CD8-positive, alpha-beta memory T cell (primary cell): ENCODE measurements around the gene FRMD7. TPM values are rescaled to one million over a fixed set of nuclear protein-coding genes. Genes with fewer than 3 reads are reported as not detected.

Source experiments
- CTCF ChIA-PET: fragments of 350-600 bp; sonication (Branson Sonifier 250); formaldehyde crosslinking; loops from one replicate; lab custom pipeline; 2021; ENCODE audit warnings: antibody characterized with exemption; lab: Charles Lee
- POLR2A ChIA-PET: fragments of 350-600 bp; sonication (Branson Sonifier 250); formaldehyde crosslinking; loops from one replicate; lab custom pipeline; 2021; ENCODE audit warnings: antibody characterized with exemption; lab: Charles Lee
- DNase-seq, 5 donors: peaks; one replicate each; pipeline versions ENCODE4 v3.0.0 to v3.0.0-alpha.2; 2020 to 2022; ENCODE audit warnings: mixed read lengths in 1 of 5
- H3K27ac ChIP-seq: one replicate; pipeline ENCODE4 v1.7.0; 2013; ENCODE audit warnings: low read depth, mild to moderate bottlenecking, low read length, moderate library complexity
- H3K27me3 ChIP-seq: 2 replicates; pipeline ENCODE4 v1.7.0; 2013; ENCODE audit warnings: low read length, mild to moderate bottlenecking; ENCODE audit not compliant: insufficient read depth, poor library complexity, severe bottlenecking
- H3K36me3 ChIP-seq: 2 replicates; pipeline ENCODE4 v1.7.0; 2013; ENCODE audit warnings: mild to moderate bottlenecking, low read length, moderate library complexity; ENCODE audit not compliant: insufficient read depth
- H3K4me1 ChIP-seq: 2 replicates; pipeline ENCODE4 v1.7.0; 2013; ENCODE audit warnings: mild to moderate bottlenecking, low read length, moderate library complexity; ENCODE audit not compliant: insufficient read depth
- H3K4me3 ChIP-seq: 2 replicates; pipeline ENCODE4 v1.7.0; 2013; ENCODE audit warnings: mild to moderate bottlenecking, low read length
- H3K9me3 ChIP-seq: 2 replicates; pipeline ENCODE4 v1.7.0; 2013; ENCODE audit warnings: mild to moderate bottlenecking, low read length
- H3K27ac Mint-ChIP-seq, 8 donors: one replicate each; pipeline ENCODE4 v1.8.0; 2020 to 2021; ENCODE audit warnings: mixed read lengths in 8 of 8, mild to moderate bottlenecking in 6 of 8, inconsistent platforms in 3 of 8, moderate library complexity in 3 of 8
- H3K27me3 Mint-ChIP-seq, 2 donors: one replicate each; pipeline ENCODE4 v1.8.0; 2020 to 2021; ENCODE audit warnings: mixed read lengths in 2 of 2, mild to moderate bottlenecking in 1 of 2, moderate library complexity in 1 of 2
- H3K36me3 Mint-ChIP-seq, 3 donors: one replicate each; pipeline ENCODE4 v1.8.0; 2020 to 2021; ENCODE audit warnings: mixed read lengths in 3 of 3, inconsistent platforms in 1 of 3, mild to moderate bottlenecking in 1 of 3
- H3K4me1 Mint-ChIP-seq, 3 donors: one replicate each; pipeline ENCODE4 v1.8.0; 2020 to 2021; ENCODE audit warnings: mixed read lengths in 3 of 3, inconsistent platforms in 1 of 3, mild to moderate bottlenecking in 1 of 3
- H3K4me3 Mint-ChIP-seq, 7 donors: one replicate each; pipeline ENCODE4 v1.8.0; 2020 to 2021; ENCODE audit warnings: mixed read lengths in 7 of 7, mild to moderate bottlenecking in 6 of 7, moderate library complexity in 4 of 7, inconsistent platforms in 2 of 7
- H3K9me3 Mint-ChIP-seq, 5 donors: one replicate each; pipeline ENCODE4 v1.8.0; 2020 to 2022; ENCODE audit warnings: mixed read lengths in 5 of 5, mild to moderate bottlenecking in 3 of 5, moderate library complexity in 2 of 5, inconsistent platforms in 1 of 5
- polyA plus RNA-seq: library from polyadenylated mRNA; unstranded; fragments of 300-500 nt; fragmentation: Illumina TruSeq; gene quantifications from one replicate; pipeline ENCODE4 v1.2.3, GENCODE V29; 2021
- total RNA-seq, 2 experiments: library from RNA; stranded (reverse); gene quantifications; one replicate each; pipeline ENCODE4 v1.2.3, GENCODE V29; 2021

Gene FRMD7
- total and polyA plus RNA-seq, 3 experiments from 2014 or later = not detected

- H3K36me3 Mint-ChIP-seq = peaks cover 0 to 7% (median 0%) of the 10 kb centered on the region in 3 donors
- Histone ChIP-seq H3K36me3 (no peaks in the 10 kb centered on the region), H3K4me3 (no peak overlapping the region), H3K27ac (no peak overlapping the region), H3K27me3 (no peaks in the 10 kb centered on the region), H3K4me1 (peaks cover 39% of the 10 kb centered on the region), H3K9me3 (no peaks in the 10 kb centered on the region)
- DNase-seq = no peak
- no peaks in the 10 kb centered on the region for H3K9me3 Mint-ChIP-seq
- peaks cover 59 to 85% (median 70%) of the 10 kb centered on the region in 3 donors for H3K4me1 Mint-ChIP-seq
- H3K27ac Mint-ChIP-seq = peak overlapping the region in 5 of 8 donors; percentile 4 to 66 (median 58)
- peaks cover 0 to 5% of the 10 kb centered on the region in 2 donors for H3K27me3 Mint-ChIP-seq
- POLR2A ChIA-PET = no interaction called here
- CTCF ChIA-PET = no interaction called here
- peak overlapping the region in 6 of 7 donors; percentile 2 to 79 (median 34) for H3K4me3 Mint-ChIP-seq
These were observed 96.0 kb downstream of the FRMD7 start for GRCh38 chrX:132031867-132032266.

DNA sequence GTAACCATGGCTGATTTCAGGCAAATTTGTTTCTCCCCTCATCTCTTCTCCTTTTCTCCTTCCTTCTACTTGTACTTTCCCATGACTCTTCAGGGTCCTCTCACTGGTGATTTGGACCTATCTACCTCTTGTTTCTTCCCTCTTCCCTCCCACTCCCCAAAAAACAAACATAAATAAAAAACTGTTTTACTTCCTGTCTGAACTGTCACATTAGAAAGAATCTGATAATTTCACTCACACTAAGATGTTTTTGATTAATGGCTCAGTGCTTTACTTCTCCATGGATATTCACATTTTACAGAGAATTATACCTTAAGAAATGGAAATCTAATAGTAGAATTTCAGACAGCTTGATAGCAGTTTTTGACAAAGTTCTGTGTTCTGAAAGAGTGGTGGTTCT, 97.6 kb downstream of the FRMD7 start:
- peaks cover 46% of the 10 kb centered on the region for H3K4me1 ChIP-seq
- ChIA-PET POLR2A (interaction anchor here (0.6 kb wide), 1 partner anchor 121 kb away, joined by 4 read pairs; no protein-coding TSS in a partner anchor), CTCF (no interaction called here)
- H3K4me3 ChIP-seq = no peak overlapping the region
- H3K27ac Mint-ChIP-seq = peak overlapping the region in 1 of 8 donors; percentile 91
- H3K36me3 ChIP-seq = no peaks in the 10 kb centered on the region
- H3K27me3 ChIP-seq = no peaks in the 10 kb centered on the region
- H3K9me3 ChIP-seq = no peaks in the 10 kb centered on the region
- peaks cover 0 to 7% (median 0%) of the 10 kb centered on the region in 3 donors for H3K36me3 Mint-ChIP-seq
- peak overlapping the region in 2 of 7 donors; percentile 2 to 8 for H3K4me3 Mint-ChIP-seq
- no peaks in the 10 kb centered on the region for H3K9me3 Mint-ChIP-seq
- H3K27me3 Mint-ChIP-seq = peaks cover 0 to 5% of the 10 kb centered on the region in 2 donors
- peaks cover 56 to 85% (median 70%) of the 10 kb centered on the region in 3 donors for H3K4me1 Mint-ChIP-seq
- DNase-seq = no peak
- no peak overlapping the region for H3K27ac ChIP-seq

Other genes with a start within 250 kb of the FRMD7 start
- 10 to 100 TPM; 52.0 to 52.4 TPM for gene STK26, start 104.7 kb downstream of the FRMD7 start, total RNA-seq
- gene STK26, start 104.7 kb downstream of the FRMD7 start, polyA plus RNA-seq = 52.5 TPM
- 10 to 100 TPM; 33.2 to 34.0 TPM for gene RAP2C, start 91.4 kb upstream of the FRMD7 start, total RNA-seq
- 17.6 TPM for gene RAP2C, start 91.4 kb upstream of the FRMD7 start, polyA plus RNA-seq